PC-9 (cell line): ENCODE data around the gene OR2A12.

ENCODE experiments used
- EZH2 ChIP-seq: fragments of 200-600 bp; sonication (generic); IDR thresholded peaks from 2 replicates; pipeline ENCODE4 v1.8.0; 2017; ENCODE audit warnings: antibody characterized with exemption, low read depth
- TF ChIP-seq, protein P1 (sequence below): fragments of 200-600 bp; sonication (generic); conservative IDR thresholded peaks from 2 replicates; pipeline ENCODE4 v1.6.1; 2017; ENCODE audit warnings: mixed run types, antibody characterized with exemption, mild to moderate bottlenecking, moderate library complexity

DNA sequence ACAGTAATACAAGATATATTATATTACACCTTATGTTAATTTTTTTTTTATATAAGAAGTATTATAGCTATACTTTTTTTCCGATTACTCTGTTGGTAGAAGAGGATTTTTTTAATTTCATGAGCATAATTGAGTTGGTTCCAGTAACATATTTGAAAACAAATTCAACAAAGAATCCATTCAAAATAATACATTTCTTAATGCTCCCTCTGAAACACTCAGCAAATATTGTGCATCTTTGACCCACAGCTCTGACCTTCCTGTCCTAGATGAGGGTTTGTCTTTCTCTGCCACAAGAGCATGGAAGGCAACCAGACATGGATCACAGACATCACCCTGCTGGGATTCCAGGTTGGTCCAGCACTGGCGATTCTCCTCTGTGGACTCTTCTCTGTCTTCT is 23.2 kb downstream of the OR2A12 start, which contains the start of gene OR2A2:
- TF ChIP-seq, protein P1, sequence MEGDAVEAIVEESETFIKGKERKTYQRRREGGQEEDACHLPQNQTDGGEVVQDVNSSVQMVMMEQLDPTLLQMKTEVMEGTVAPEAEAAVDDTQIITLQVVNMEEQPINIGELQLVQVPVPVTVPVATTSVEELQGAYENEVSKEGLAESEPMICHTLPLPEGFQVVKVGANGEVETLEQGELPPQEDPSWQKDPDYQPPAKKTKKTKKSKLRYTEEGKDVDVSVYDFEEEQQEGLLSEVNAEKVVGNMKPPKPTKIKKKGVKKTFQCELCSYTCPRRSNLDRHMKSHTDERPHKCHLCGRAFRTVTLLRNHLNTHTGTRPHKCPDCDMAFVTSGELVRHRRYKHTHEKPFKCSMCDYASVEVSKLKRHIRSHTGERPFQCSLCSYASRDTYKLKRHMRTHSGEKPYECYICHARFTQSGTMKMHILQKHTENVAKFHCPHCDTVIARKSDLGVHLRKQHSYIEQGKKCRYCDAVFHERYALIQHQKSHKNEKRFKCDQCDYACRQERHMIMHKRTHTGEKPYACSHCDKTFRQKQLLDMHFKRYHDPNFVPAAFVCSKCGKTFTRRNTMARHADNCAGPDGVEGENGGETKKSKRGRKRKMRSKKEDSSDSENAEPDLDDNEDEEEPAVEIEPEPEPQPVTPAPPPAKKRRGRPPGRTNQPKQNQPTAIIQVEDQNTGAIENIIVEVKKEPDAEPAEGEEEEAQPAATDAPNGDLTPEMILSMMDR = no peak
- TF ChIP-seq EZH2 = no peak
